Right atrium auricular region (tissue), 2 donors: ENCODE measurements around the gene FKBP1A. TPM values are rescaled to one million over a fixed set of nuclear protein-coding genes. Genes with fewer than 3 reads are reported as not detected.
A peak's percentile ranks its signal among the peaks of the same experiment; 100 is the strongest.

Experiments
- DNase-seq: peaks from one replicate; pipeline ENCODE4 v3.0.0-alpha.2; 2019; ENCODE audit warnings: low spot score
- H3K27ac ChIP-seq, 2 donors: fragments of 200-600 bp; sonication (generic); 1 replicate in 1 of 2; 2 replicates in 1 of 2; pipeline ENCODE4 v1.5.1; 2016 to 2019
- H3K27me3 ChIP-seq, 2 donors: fragments of 200-600 bp; sonication (generic); one replicate each; pipeline versions ENCODE4 v1.5.1 to v1.6.0; 2017 to 2019
- H3K36me3 ChIP-seq: fragments of 200-600 bp; sonication (generic); one replicate; pipeline ENCODE4 v1.5.1; 2016
- H3K4me1 ChIP-seq, 2 donors: fragments of 200-600 bp; sonication (generic); one replicate each; pipeline versions ENCODE4 v1.5.1 to v1.6.0; 2017 to 2019
- H3K4me3 ChIP-seq, 2 donors: fragments of 200-600 bp; sonication (generic); 1 replicate in 1 of 2; 2 replicates in 1 of 2; pipeline ENCODE4 v1.5.1; 2017 to 2019; ENCODE audit warnings: mild to moderate bottlenecking in 1 of 2, moderate library complexity in 1 of 2
- H3K9me3 ChIP-seq, 2 donors: fragments of 200-600 bp; sonication (generic); one replicate each; pipeline ENCODE4 v1.5.1; 2019
- CTCF ChIP-seq, 2 donors: fragments of 200-600 bp; sonication (generic); IDR thresholded peaks; one replicate each; pipeline ENCODE4 v1.5.1; 2019; ENCODE audit warnings: antibody characterized with exemption in 2 of 2
- total RNA-seq, 2 donors: library from RNA; depleted of rRNA; stranded (reverse); fragments of >200 nt; gene quantifications; one replicate each; pipeline ENCODE4 v1.1.0, GENCODE V29; 2016

FKBP1A gene
- total RNA-seq, 2 donors from 2014 or later = 73.5 to 98.7 TPM

GRCh38 chr20:1381753-1382591 is 10.9 kb downstream of the FKBP1A start:
- no peaks in the 10 kb centered on the region for H3K36me3 ChIP-seq
- no peak for TF ChIP-seq CTCF (IDR thresholded peaks at IDR 0.05)
- peak overlapping the region; percentile 24 to 30 for H3K27ac ChIP-seq
- H3K4me1 ChIP-seq = peaks cover 0 to 68% of the 10 kb centered on the region in 2 donors
- H3K4me3 ChIP-seq = no peak overlapping the region
- DNase-seq = no peak
- H3K27me3 ChIP-seq = no peaks in the 10 kb centered on the region
- H3K9me3 ChIP-seq = no peaks in the 10 kb centered on the region

GRCh38 chr20:1378735-1379125 is 14.1 kb downstream of the FKBP1A start:
- no peak for TF ChIP-seq CTCF (IDR thresholded peaks at IDR 0.05)
- no peaks in the 10 kb centered on the region for H3K36me3 ChIP-seq
- no peak overlapping the region for H3K27ac ChIP-seq
- no peak for DNase-seq
- H3K4me3 ChIP-seq = no peak overlapping the region
- H3K27me3 ChIP-seq = no peaks in the 10 kb centered on the region
- H3K9me3 ChIP-seq = no peaks in the 10 kb centered on the region
- peaks cover 0 to 93% of the 10 kb centered on the region in 2 donors for H3K4me1 ChIP-seq

GRCh38 chr20:1377984-1378734 is 14.7 kb downstream of the FKBP1A start:
- no peaks in the 10 kb centered on the region for H3K36me3 ChIP-seq
- no peak for DNase-seq
- H3K4me1 ChIP-seq = peaks cover 0 to 96% of the 10 kb centered on the region in 2 donors
- TF ChIP-seq CTCF (IDR thresholded peaks at IDR 0.05) = no peak
- no peak overlapping the region for H3K4me3 ChIP-seq
- no peaks in the 10 kb centered on the region for H3K9me3 ChIP-seq
- peak overlapping the region; percentile 45 to 47 for H3K27ac ChIP-seq
- no peaks in the 10 kb centered on the region for H3K27me3 ChIP-seq

GRCh38 chr20:1377341-1377871 is 15.4 kb downstream of the FKBP1A start:
- H3K27ac ChIP-seq = peak overlapping the region; percentile 45 to 47
- TF ChIP-seq CTCF (IDR thresholded peaks at IDR 0.05) = no peak

GRCh38 chr20:1376408-1377270 is 16.2 kb downstream of the FKBP1A start:
- no peak for DNase-seq
- Histone ChIP-seq H3K9me3 (no peaks in the 10 kb centered on the region), H3K27ac (peak overlapping the region; percentile 45 to 47), H3K4me1 (peaks cover 0 to 85% of the 10 kb centered on the region in 2 donors), H3K4me3 (no peak overlapping the region), H3K36me3 (peaks cover 9% of the 10 kb centered on the region), H3K27me3 (no peaks in the 10 kb centered on the region)
- TF ChIP-seq CTCF (IDR thresholded peaks at IDR 0.05) = no peak

More at GRCh38 chr20:1377341-1377871, 15.4 kb downstream of the FKBP1A start:
- Histone ChIP-seq H3K36me3 (peaks cover 2% of the 10 kb centered on the region), H3K4me1 (peaks cover 0 to 93% of the 10 kb centered on the region in 2 donors), H3K4me3 (no peak overlapping the region), H3K27me3 (no peaks in the 10 kb centered on the region), H3K9me3 (no peaks in the 10 kb centered on the region)
- DNase-seq = no peak
